Pancreas (tissue), 10 donors: ENCODE results near the gene C19orf53. TPM values are rescaled to one million over a fixed set of nuclear protein-coding genes. Genes with fewer than 3 reads are reported as not detected.
"Not testable (repeated sequence)": the region's sequence is repeated elsewhere in the genome, so short reads cannot be mapped to it uniquely, and the experiment has no call there.

Source experiments
- ATAC-seq, 4 donors: fragments of 200-7000 bp; cut with Tn5 transposase; one replicate each; pipeline versions ENCODE4 v1.8.0 to v1.9.1; 2020; ENCODE audit warnings: mild to moderate bottlenecking in 4 of 4, moderate library complexity in 4 of 4
- DNase-seq, 6 donors: peaks; one replicate each; pipeline ENCODE4 v3.0.0-alpha.2; 2020
- FAIRE-seq: peaks from 2 replicates; lab custom pipeline; 2012; peaks lifted over from hg19 to GRCh38; lab: Jason Lieb, UNC
- H3K27ac ChIP-seq, 4 donors: fragments of 200-600 bp; sonication (generic); 1 replicate in 3 of 4; 2 replicates in 1 of 4; pipeline versions ENCODE4 v1.5.0 to v1.8.0; 2020
- H3K27me3 ChIP-seq, 4 donors: fragments of 200-600 bp; one replicate each; pipeline ENCODE4 v1.8.0; 2021
- H3K36me3 ChIP-seq, 3 donors: fragments of 200-600 bp; sonication (generic) in 1 of 3; one replicate each; pipeline versions ENCODE4 v1.5.0 to v1.8.0; 2020 to 2021
- H3K4me1 ChIP-seq, 3 donors: fragments of 200-600 bp; one replicate each; pipeline ENCODE4 v1.8.0; 2021
- H3K4me3 ChIP-seq, 4 donors: fragments of 200-600 bp; sonication (generic) in 2 of 4; one replicate each; pipeline versions ENCODE4 v1.5.0 to v1.8.0; 2020 to 2021
- H3K9me3 ChIP-seq, 4 donors: fragments of 200-600 bp; one replicate each; pipeline ENCODE4 v1.8.0; 2021
- CTCF ChIP-seq, 4 donors: fragments of 200-600 bp; sonication (generic) in 3 of 4; IDR thresholded peaks; one replicate each; pipeline versions ENCODE4 v1.5.0 to v1.8.0; 2021; ENCODE audit warnings: antibody characterized with exemption in 4 of 4
- WGBS, 2 donors: extraction: QIAGEN DNeasy Blood & Tissue Kit; methylation state at CpG; one replicate each; pipeline ENCODE4 v1.1.7; 2013; 5-methylcytosine and 5-hydroxymethylcytosine counted together
- intact Hi-C, 3 donors: fragments of 100-400 bp; cut with DNase I; formaldehyde crosslinking; loops; one replicate each; pipeline versions ENCODE4 v1.11.1 to v1.14.2; 2022
- polyA plus RNA-seq, 2 donors: library from polyadenylated mRNA; stranded (reverse); fragments of 200-250 nt; gene quantifications; one replicate each; pipeline ENCODE4 v1.2.3, GENCODE V29; 2013
- total RNA-seq, 6 donors: library from RNA; stranded (reverse); fragmentation: NEBNext Ultra II Directional in 4 of 6; extraction: Animal tissue kit (Norgen Biotek cat#: 25700) in 4 of 6; gene quantifications; one replicate each; pipeline versions ENCODE4 v1.2.1 to v1.2.4, GENCODE V29; 2021 to 2023
- donor health status: healthy with polysubstance abuse.
- donor health status: DM: no; HTN: no; CAD: no; lungs with moderate emphysema.
- donor health status: DM: no; HTN: no; CAD: no.
- donor health status: control.
- donor health status: control.
- donor health status: Bipolar disorder and iron deficiency.
- donor health status: DM: yes; HTN: yes; CAD: no.
- donor health status: DM: no; HTN: no; CAD: no.
- donor health status: DM: no; HTN: no; CAD: no.
- donor health status: DM: yes; HTN: yes; CAD: no.

C19orf53 gene
- total and polyA plus RNA-seq, 8 donors = 18.9 to 99.0 (median 32.1) TPM

- TF ChIP-seq CTCF (IDR thresholded peaks at IDR 0.05) = no peak
- DNase-seq (no peak), FAIRE-seq (no peak), ATAC-seq (no peak)
- Histone ChIP-seq H3K4me3 (no peak overlapping the region), H3K27me3 (no peaks in the 10 kb centered on the region), H3K4me1 (peaks cover 0 to 6% (median 0%) of the 10 kb centered on the region in 3 donors), H3K9me3 (no peaks in the 10 kb centered on the region), H3K36me3 (no peaks in the 10 kb centered on the region), H3K27ac (no peak overlapping the region)
- 88 to 95% methylated on average over 1 of the region's 1 CpG for WGBS, 2 donors
- intact Hi-C loops = no loop called here
These were observed 31.5 kb upstream of the C19orf53 start for GRCh38 chr19:13742756-13743155.

- intact Hi-C loops = no loop called here
- no peak for FAIRE-seq
These were observed 30.1 kb upstream of the C19orf53 start for GRCh38 chr19:13744174-13744573.

GRCh38 chr19:13747098-13747453, 27.2 kb upstream of the C19orf53 start:
- H3K36me3 ChIP-seq = peaks cover 0 to 4% (median 0%) of the 10 kb centered on the region in 3 donors
- intact Hi-C loops = no loop called here
- peak overlapping the region in 3 of 4 donors; percentile 60 to 86 (median 61) for H3K4me3 ChIP-seq
- no peak for TF ChIP-seq CTCF (IDR thresholded peaks at IDR 0.05)
- peak overlapping the region in 3 of 4 donors; percentile 50 to 85 (median 76) for H3K27ac ChIP-seq
- H3K9me3 ChIP-seq = no peaks in the 10 kb centered on the region
- ATAC-seq = no peak
- H3K27me3 ChIP-seq = no peaks in the 10 kb centered on the region
- peaks cover 5 to 14% (median 7%) of the 10 kb centered on the region in 3 donors for H3K4me1 ChIP-seq
- WGBS, 2 donors = 89 to 92% methylated on average over 8 of the region's 8 CpGs
- no peak for FAIRE-seq
- DNase-seq = no peak

More at GRCh38 chr19:13744174-13744573, 30.1 kb upstream of the C19orf53 start:
- H3K4me3 ChIP-seq = no peak overlapping the region
- no peaks in the 10 kb centered on the region for H3K9me3 ChIP-seq
- no peaks in the 10 kb centered on the region for H3K27me3 ChIP-seq
- peak overlapping the region in 1 of 4 donors; percentile 30 for H3K27ac ChIP-seq
- ATAC-seq (no peak), DNase-seq (no peak)
- TF ChIP-seq CTCF (IDR thresholded peaks at IDR 0.05) = no peak
- H3K36me3 ChIP-seq = no peaks in the 10 kb centered on the region
- H3K4me1 ChIP-seq = peaks cover 5 to 13% (median 6%) of the 10 kb centered on the region in 3 donors

- Histone ChIP-seq H3K27me3 (no peaks in the 10 kb centered on the region), H3K36me3 (peaks cover 0 to 4% (median 0%) of the 10 kb centered on the region in 3 donors), H3K9me3 (no peaks in the 10 kb centered on the region), H3K4me1 (peaks cover 5 to 14% (median 7%) of the 10 kb centered on the region in 3 donors), H3K4me3 (peak overlapping the region; percentile 60 to 86 (median 72)), H3K27ac (peak overlapping the region; percentile 47 to 85 (median 63))
- 0% methylated on average over 25 of the region's 25 CpGs for WGBS, 2 donors
- DNase-seq (peak in 1 of 6 donors; percentile 44), ATAC-seq (peak in 2 of 4 donors; percentile 0 to 2), FAIRE-seq (no peak)
- intact Hi-C loops = no loop called here
- no peak for TF ChIP-seq CTCF (IDR thresholded peaks at IDR 0.05)
These were observed 26.0 kb upstream of the C19orf53 start for GRCh38 chr19:13748169-13748828.

GRCh38 chr19:13751436-13751835, 22.8 kb upstream of the C19orf53 start:
- Histone ChIP-seq H3K4me3 (no peak overlapping the region), H3K27ac (no peak overlapping the region), H3K36me3 (peaks cover 0 to 24% (median 16%) of the 10 kb centered on the region in 3 donors), H3K4me1 (peaks cover 5 to 8% (median 7%) of the 10 kb centered on the region in 3 donors), H3K27me3 (no peaks in the 10 kb centered on the region), H3K9me3 (no peaks in the 10 kb centered on the region)
- intact Hi-C loops = no loop called here
- WGBS, 2 donors = 87 to 88% methylated on average over 16 of the region's 16 CpGs
- ATAC-seq (no peak), DNase-seq (no peak), FAIRE-seq (no peak)
- no peak for TF ChIP-seq CTCF (IDR thresholded peaks at IDR 0.05)

GRCh38 chr19:13753622-13754021, 20.6 kb upstream of the C19orf53 start:
- H3K27ac ChIP-seq, ATAC-seq, H3K4me1 ChIP-seq, DNase-seq, H3K9me3 ChIP-seq, FAIRE-seq, H3K4me3 ChIP-seq, H3K27me3 ChIP-seq, intact Hi-C loops: not testable (repeated sequence)
- peaks cover 0 to 41% (median 16%) of the 10 kb centered on the region in 3 donors for H3K36me3 ChIP-seq
- WGBS, 2 donors = 89 to 94% methylated on average over 7 of the region's 7 CpGs
